GM12864 (cell line): ENCODE measurements around the gene SMG6.

ENCODE experiments used
- DNase-seq: peaks from one replicate; pipeline ENCODE4 v3.0.0-alpha.2; 2011; ENCODE audit warnings: low read depth
- H3K4me3 ChIP-seq: 2 replicates; pipeline ENCODE4 v1.5.1; 2011; ENCODE audit warnings: mild to moderate bottlenecking, low read depth, low read length, control low read depth
- CTCF ChIP-seq: IDR thresholded peaks from 2 replicates; pipeline ENCODE4 v1.5.1; 2011; ENCODE audit warnings: low read depth, mild to moderate bottlenecking, moderate library complexity, low read length, control low read depth, inconsistent platforms; ENCODE audit errors: missing control alignments

The SMG6 gene

GRCh38 chr17:2338315-2338657 lies 34.7 kb upstream of the SMG6 start:
- TF ChIP-seq CTCF = no peak
- no peak for DNase-seq
- H3K4me3 ChIP-seq = peak overlapping the region; percentile 91

- DNase-seq = no peak
- peak overlapping the region; percentile 91 for H3K4me3 ChIP-seq
- TF ChIP-seq CTCF = no peak
Measured at GRCh38 chr17:2337544-2338314, 34.1 kb upstream of the SMG6 start.

GRCh38 chr17:2336852-2337543 lies 33.4 kb upstream of the SMG6 start, which contains the start of gene SGSM2:
TSS of gene SGSM2 (plus strand) at chr17:2337501. CDS start at chr17:2337689, 188 bp downstream.
- H3K4me3 ChIP-seq = peak within 1 kb of the TSS; percentile 91
- TF ChIP-seq CTCF = no peak
- no peak for DNase-seq

- TF ChIP-seq CTCF = peak; percentile 24
- peak; percentile 61 for DNase-seq
- peak within 1 kb of the TSS; percentile 91 for H3K4me3 ChIP-seq
Measured at GRCh38 chr17:2336215-2336851, 32.7 kb upstream of the SMG6 start, which contains the start of gene TSR1. TSS of gene TSR1 (minus strand) at chr17:2336457. CDS start at chr17:2336427, 30 bp downstream.

GRCh38 chr17:2335726-2336214 lies 32.2 kb upstream of the SMG6 start:
- TF ChIP-seq CTCF = no peak
- no peak for DNase-seq
- peak overlapping the region; percentile 91 for H3K4me3 ChIP-seq

- no peak for DNase-seq
- no peak overlapping the region for H3K4me3 ChIP-seq
- no peak for TF ChIP-seq CTCF
Measured at GRCh38 chr17:2331303-2331702, 27.7 kb upstream of the SMG6 start.
